AG09309 (cell line): Measurements from ENCODE around the gene SYT3.

ENCODE experiments used
- DNase-seq: peaks from one replicate; pipeline ENCODE4 v3.0.0-alpha.2; 2010; ENCODE audit warnings: low read depth
- H3K4me3 ChIP-seq: 2 replicates; pipeline ENCODE4 v1.5.1; 2011; ENCODE audit warnings: mild to moderate bottlenecking, low read depth, low read length, moderate library complexity; ENCODE audit not compliant: control insufficient read depth
- CTCF ChIP-seq: IDR thresholded peaks from 2 replicates; pipeline ENCODE4 v1.5.1; 2011; ENCODE audit warnings: mild to moderate bottlenecking, low read depth, low read length, inconsistent platforms; ENCODE audit not compliant: insufficient read depth, control insufficient read depth; ENCODE audit errors: missing control alignments

SYT3 gene

GRCh38 chr19:50640368-50640767 is 687 bp upstream of the SYT3 start:
- TF ChIP-seq CTCF: no peak
- DNase-seq: no peak
- H3K4me3 ChIP-seq: no peak overlapping the region

GRCh38 chr19:50638600-50638999 is 1.1 kb downstream of the SYT3 start:
- no peak for TF ChIP-seq CTCF
- DNase-seq: no peak
- no peak overlapping the region for H3K4me3 ChIP-seq

- H3K4me3 ChIP-seq: no peak overlapping the region
- no peak for DNase-seq
- no peak for TF ChIP-seq CTCF
These were observed 3.2 kb downstream of the SYT3 start for GRCh38 chr19:50636317-50637085.

GRCh38 chr19:50633973-50634372 is 5.7 kb downstream of the SYT3 start:
- no peak for TF ChIP-seq CTCF

GRCh38 chr19:50633359-50633758 is 6.3 kb downstream of the SYT3 start:
- no peak overlapping the region for H3K4me3 ChIP-seq
- DNase-seq: no peak
- no peak for TF ChIP-seq CTCF

More at GRCh38 chr19:50633973-50634372, 5.7 kb downstream of the SYT3 start:
- no peak for DNase-seq
- H3K4me3 ChIP-seq: no peak overlapping the region

GRCh38 chr19:50632151-50632835 is 7.4 kb downstream of the SYT3 start:
- H3K4me3 ChIP-seq: no peak overlapping the region
- TF ChIP-seq CTCF: no peak
- no peak for DNase-seq
